Measurements from ENCODE around the gene MARCHF3.
"Not testable (repeated sequence)": the region's sequence is repeated elsewhere in the genome, so short reads cannot be mapped to it uniquely, and the experiment has no call there.

- not testable (repeated sequence) for TF ChIP-seq BACH2 (CRISPR knock-in tag; IDR thresholded peaks at IDR 0.05; ENCODE audit: borderline replicate concordance); PATZ1 (CRISPR knock-in tag; IDR thresholded peaks at IDR 0.05; ENCODE audit: borderline replicate concordance); POU6F1 (CRISPR knock-in tag; IDR thresholded peaks at IDR 0.05; ENCODE audit: borderline replicate concordance, low read depth); CREB5 (CRISPR knock-in tag; IDR thresholded peaks at IDR 0.05; ENCODE audit: low read depth); ZNF8 (CRISPR knock-in tag; IDR thresholded peaks at IDR 0.05); ZFP30 (CRISPR knock-in tag; IDR thresholded peaks at IDR 0.05); RARB (CRISPR knock-in tag; IDR thresholded peaks at IDR 0.05)
Observed at GRCh38 chr5:126853541-126854307, 176.6 kb downstream of the MARCHF3 start.
